T-helper 1 cell treated with Interleukin-12 subunit alpha and Interleukin-12 subunit beta and Interleukin-4 antibody, amounts not matched to agents 30 μg/mL and 1 μg/mL, for 36 hours (primary cell): Measurements from ENCODE around the gene CCR8.
"Not testable (repeated sequence)": the region's sequence is repeated elsewhere in the genome, so short reads cannot be mapped to it uniquely, and the experiment has no call there.

Source experiments
- H3K27ac Mint-ChIP-seq: one replicate; pipeline ENCODE4 v1.8.0; 2021; ENCODE audit warnings: mild to moderate bottlenecking, mixed read lengths
- H3K27me3 Mint-ChIP-seq: one replicate; pipeline ENCODE4 v1.8.0; 2021; ENCODE audit warnings: low read depth, mixed read lengths
- H3K36me3 Mint-ChIP-seq: one replicate; pipeline ENCODE4 v1.8.0; 2021; ENCODE audit warnings: low read depth, mixed read lengths
- H3K4me1 Mint-ChIP-seq: one replicate; pipeline ENCODE4 v1.8.0; 2021; ENCODE audit warnings: low read depth, mixed read lengths
- H3K4me3 Mint-ChIP-seq: one replicate; pipeline ENCODE4 v1.8.0; 2021; ENCODE audit warnings: mild to moderate bottlenecking, moderate library complexity, mixed read lengths
- H3K9me3 Mint-ChIP-seq: one replicate; pipeline ENCODE4 v1.8.0; 2021; ENCODE audit warnings: mixed read lengths

CCR8 gene

DNA sequence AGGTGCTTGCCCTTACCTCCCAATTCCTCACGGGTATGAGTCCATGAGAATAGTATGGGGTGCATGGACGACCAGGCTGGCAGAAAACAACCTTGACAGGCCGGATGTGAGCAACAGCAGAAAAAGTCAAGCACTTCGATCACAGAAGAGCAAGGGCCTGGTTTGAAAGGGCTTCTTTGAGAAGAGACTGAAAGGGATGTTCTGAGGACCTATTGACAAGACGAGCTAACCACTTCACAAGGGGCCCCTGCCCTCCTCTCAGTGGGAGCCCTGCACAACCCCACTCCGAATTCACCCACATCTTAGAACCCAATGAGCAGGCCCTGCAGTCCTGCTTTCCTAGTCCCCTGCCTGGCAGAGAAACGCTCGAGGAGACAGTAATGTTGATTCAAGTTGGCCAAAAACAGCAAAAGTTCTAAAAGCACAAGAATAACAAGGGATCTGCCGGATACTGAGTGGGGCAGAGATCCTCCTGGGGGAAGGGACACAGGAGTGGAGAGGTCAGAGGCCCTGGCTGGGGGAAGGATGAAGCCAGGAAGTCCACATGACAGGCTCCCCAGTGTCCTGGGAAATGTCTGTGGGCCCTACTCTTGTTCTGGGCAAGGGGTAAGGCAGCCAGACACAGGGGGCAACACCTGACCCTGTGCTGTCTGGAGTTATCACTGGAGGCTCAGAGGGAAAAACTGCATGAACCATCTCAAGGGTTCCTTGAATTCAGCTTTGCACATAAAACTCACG is 34.9 kb upstream of the CCR8 start:
- Mint-ChIP-seq H3K4me3 (no peak overlapping the region), H3K36me3 (peaks cover 14% of the 10 kb centered on the region), H3K27me3 (peaks cover 6% of the 10 kb centered on the region), H3K9me3 (peaks cover 21% of the 10 kb centered on the region), H3K4me1 (peaks cover 41% of the 10 kb centered on the region), H3K27ac (peak overlapping the region; percentile 83)

DNA sequence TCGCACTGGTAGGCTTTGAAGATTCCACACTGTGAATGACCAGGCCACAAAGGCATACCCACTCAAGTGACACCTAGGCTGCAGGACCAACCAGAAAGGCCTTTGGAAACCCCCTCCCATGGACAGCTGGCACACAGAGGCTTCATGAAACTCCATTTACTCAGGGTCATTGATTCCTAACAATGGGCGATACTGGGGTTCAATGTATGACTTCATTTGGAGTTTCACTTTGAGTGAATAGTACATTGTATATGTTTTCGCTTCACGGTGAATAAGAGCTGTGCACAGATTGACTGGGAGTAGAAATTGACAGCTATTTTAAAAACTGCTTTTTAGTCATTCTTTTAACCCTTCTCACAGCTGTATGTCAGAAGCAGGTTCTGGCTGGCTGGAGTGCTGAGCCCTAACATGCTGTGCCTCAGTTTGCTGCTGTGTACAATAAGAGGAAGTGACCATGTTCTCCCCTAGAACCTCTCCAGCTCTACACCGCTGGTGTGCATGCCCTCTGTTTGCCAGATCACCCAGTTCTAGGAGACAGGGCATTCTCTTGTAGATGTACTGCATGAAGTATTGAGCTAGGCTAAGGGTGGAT is 34.2 kb upstream of the CCR8 start:
- Mint-ChIP-seq H3K36me3 (peaks cover 14% of the 10 kb centered on the region), H3K9me3 (peaks cover 28% of the 10 kb centered on the region), H3K4me3 (no peak overlapping the region), H3K27ac (no peak overlapping the region), H3K27me3 (peaks cover 11% of the 10 kb centered on the region), H3K4me1 (peaks cover 35% of the 10 kb centered on the region)

DNA sequence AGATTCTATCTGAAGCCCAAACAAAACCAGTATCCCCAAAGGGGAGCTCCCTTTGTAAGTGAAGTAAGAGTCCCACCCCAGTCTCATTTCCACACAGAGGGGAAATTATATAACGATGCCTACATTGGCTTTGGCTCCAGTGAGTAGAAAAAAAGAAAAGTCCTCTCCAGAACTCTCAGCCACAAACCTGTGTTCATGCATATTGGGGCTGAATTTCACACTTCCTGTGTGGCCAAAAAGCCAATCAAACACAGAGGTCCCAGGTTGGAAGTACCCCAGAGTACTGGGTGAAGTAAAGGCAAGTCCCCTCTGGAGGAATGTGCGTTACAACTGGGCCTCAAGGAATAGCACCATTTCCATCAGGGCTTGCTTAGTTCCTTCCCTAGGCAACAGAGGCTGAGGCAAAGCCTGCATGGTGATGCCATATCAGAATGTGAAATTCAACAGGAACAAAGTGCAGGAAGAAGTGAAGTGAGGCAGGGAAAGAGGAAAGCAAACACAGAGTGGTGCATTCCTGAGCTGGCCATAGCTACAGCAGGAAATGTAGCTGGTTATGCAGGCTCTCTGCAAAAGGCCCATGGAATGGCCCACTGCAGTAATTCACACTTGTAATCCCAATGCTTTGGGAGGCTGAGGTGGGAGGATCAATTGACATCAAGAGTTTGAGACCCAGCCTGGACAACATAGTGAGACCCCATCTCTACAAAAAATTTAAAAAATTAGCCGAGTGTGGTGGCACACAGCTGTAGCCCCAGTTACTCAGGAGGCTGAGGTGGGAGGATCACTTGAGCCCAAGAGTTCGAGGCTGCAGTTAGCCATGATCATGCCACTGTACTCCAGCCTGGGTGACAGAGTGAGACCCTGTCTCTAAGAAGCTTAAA is 33.1 kb upstream of the CCR8 start:
- peaks cover 39% of the 10 kb centered on the region for H3K9me3 Mint-ChIP-seq
- no peak overlapping the region for H3K4me3 Mint-ChIP-seq
- H3K27me3 Mint-ChIP-seq: peaks cover 18% of the 10 kb centered on the region
- H3K27ac Mint-ChIP-seq: no peak overlapping the region
- peaks cover 19% of the 10 kb centered on the region for H3K36me3 Mint-ChIP-seq
- H3K4me1 Mint-ChIP-seq: peaks cover 32% of the 10 kb centered on the region

DNA sequence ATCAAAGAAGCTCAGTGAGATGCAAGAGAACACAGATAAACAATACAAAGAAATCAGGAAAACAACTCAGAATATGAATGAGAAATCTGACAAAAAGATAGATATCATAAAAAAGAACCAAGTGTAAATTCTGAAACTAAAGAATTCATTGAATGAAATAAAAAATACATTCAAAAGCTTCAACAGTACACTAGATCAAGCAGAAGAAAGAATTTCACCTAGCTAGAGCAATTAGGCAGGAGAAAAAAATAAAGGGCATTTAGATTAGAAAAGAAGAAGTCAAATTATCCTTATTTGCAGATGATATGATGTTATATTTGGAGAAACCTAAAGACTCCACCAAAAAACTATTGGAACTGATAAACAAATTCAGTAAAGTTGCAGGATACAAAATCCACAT is 30.2 kb upstream of the CCR8 start:
- no peak overlapping the region for H3K4me3 Mint-ChIP-seq
- H3K9me3 Mint-ChIP-seq: peaks cover 56% of the 10 kb centered on the region
- peaks cover 20% of the 10 kb centered on the region for H3K4me1 Mint-ChIP-seq
- no peak overlapping the region for H3K27ac Mint-ChIP-seq
- H3K36me3 Mint-ChIP-seq: peaks cover 22% of the 10 kb centered on the region
- H3K27me3 Mint-ChIP-seq: peaks cover 33% of the 10 kb centered on the region

DNA sequence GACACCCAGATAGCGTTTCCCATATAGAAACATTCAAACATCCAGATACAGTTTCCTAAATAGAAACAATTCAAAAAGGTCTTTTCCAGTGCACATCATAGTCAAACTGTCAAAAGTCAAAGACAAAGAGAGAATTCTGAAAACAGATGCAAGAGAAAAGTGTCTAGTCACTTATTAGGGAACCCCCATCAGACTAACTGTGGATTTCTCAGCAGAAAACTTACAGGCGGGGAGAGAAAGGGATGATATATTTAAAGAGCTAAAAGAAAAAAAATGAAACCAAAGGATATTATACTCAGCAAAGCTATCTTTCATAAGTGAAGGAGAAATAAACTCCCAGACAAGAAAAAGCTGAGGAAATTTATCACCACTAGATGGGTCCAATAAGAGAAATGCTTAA is 27.3 kb upstream of the CCR8 start:
- Mint-ChIP-seq H3K36me3 (peaks cover 23% of the 10 kb centered on the region), H3K9me3 (peaks cover 57% of the 10 kb centered on the region), H3K27me3 (peaks cover 47% of the 10 kb centered on the region), H3K4me1 (peaks cover 2% of the 10 kb centered on the region), H3K4me3 (no peak overlapping the region), H3K27ac (no peak overlapping the region)

- peaks cover 8% of the 10 kb centered on the region for H3K4me1 Mint-ChIP-seq
Observed at GRCh38 chr3:39313289-39313688, 16.2 kb upstream of the CCR8 start.

DNA sequence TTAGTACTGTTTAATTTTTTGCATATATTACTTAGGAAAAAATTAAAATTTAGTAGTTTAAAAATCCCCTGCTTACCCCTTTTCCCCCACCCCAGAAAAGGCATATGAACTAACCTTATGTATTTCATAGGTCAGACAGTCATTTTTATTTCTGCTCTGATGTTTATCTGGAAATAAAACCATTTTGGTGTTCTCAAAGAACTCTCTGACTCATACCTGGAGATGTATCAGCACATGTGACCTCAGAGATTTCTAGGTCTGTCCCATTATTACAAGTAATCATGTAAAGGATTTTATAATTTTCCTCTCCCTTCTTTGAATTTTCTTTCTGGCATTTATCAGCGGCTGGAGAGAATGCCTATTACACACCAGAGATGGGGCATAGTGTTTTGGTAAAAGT is 14.1 kb upstream of the CCR8 start:
- H3K4me1 Mint-ChIP-seq: peaks cover 14% of the 10 kb centered on the region
- H3K27me3 Mint-ChIP-seq: peaks cover 43% of the 10 kb centered on the region
- H3K36me3 Mint-ChIP-seq: peaks cover 17% of the 10 kb centered on the region
- H3K4me3 Mint-ChIP-seq: no peak overlapping the region
- H3K9me3 Mint-ChIP-seq: peaks cover 36% of the 10 kb centered on the region
- H3K27ac Mint-ChIP-seq: no peak overlapping the region

More at GRCh38 chr3:39313289-39313688, 16.2 kb upstream of the CCR8 start:
- Mint-ChIP-seq H3K36me3 (peaks cover 14% of the 10 kb centered on the region), H3K9me3 (peaks cover 35% of the 10 kb centered on the region), H3K27me3 (peaks cover 46% of the 10 kb centered on the region), H3K4me3 (no peak overlapping the region), H3K27ac (no peak overlapping the region)

DNA sequence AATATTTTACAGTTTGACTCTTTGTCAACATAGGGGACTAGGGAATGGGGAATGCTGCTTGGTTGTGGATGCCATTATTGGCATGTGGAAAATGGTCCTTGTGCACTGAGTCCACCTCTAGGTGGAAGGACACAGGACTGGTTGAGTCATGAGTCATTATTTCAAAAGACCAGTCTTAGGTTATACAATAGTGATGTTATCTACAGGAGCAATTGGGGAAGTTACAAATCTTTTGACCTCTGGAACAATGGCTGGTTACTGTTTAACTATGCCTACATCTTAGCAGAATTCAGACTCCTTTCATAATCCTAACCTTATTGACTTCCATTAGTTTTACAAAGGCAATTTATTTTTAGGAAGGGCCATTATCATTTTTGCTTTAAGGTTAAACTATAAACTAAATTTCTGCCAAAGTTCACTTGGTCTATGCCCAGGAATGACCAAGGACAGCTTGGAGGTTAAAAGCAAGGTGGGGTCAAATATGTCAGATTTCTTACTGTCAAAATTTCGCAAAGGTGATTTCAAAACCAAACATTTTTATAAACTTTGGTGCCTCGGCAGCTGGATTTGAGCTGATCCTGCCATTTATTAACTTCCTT is 11.8 kb upstream of the CCR8 start:
- peaks cover 26% of the 10 kb centered on the region for H3K4me1 Mint-ChIP-seq
- no peak overlapping the region for H3K27ac Mint-ChIP-seq
- H3K4me3 Mint-ChIP-seq: no peak overlapping the region
- H3K9me3 Mint-ChIP-seq: peaks cover 31% of the 10 kb centered on the region
- H3K27me3 Mint-ChIP-seq: peaks cover 39% of the 10 kb centered on the region
- H3K36me3 Mint-ChIP-seq: peaks cover 22% of the 10 kb centered on the region

- peaks cover 32% of the 10 kb centered on the region for H3K4me1 Mint-ChIP-seq
- no peak overlapping the region for H3K27ac Mint-ChIP-seq
- H3K36me3 Mint-ChIP-seq: peaks cover 25% of the 10 kb centered on the region
- peaks cover 27% of the 10 kb centered on the region for H3K9me3 Mint-ChIP-seq
- H3K27me3 Mint-ChIP-seq: peaks cover 36% of the 10 kb centered on the region
- H3K4me3 Mint-ChIP-seq: no peak overlapping the region
Observed at GRCh38 chr3:39318301-39318700, 11.2 kb upstream of the CCR8 start.

DNA sequence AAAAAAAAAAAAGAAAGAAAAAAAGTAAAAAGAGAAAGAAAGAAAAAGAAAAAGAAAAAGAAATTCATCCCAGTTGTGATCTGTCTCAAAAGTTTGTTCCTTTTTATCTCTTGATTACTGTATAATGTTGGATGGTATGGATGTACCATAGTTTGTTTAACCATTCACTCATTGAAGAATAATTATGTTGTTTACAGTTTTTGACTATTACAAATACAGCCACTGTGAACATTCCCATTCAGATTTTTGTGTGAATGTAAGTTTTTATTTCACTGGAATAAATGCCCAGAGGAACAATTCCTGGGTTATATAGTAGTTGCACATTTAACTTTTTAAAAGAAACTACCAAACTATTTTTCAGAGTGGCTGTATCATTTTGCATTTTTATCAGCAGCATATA is 10.3 kb upstream of the CCR8 start:
- H3K27me3 Mint-ChIP-seq: peaks cover 31% of the 10 kb centered on the region
- peaks cover 22% of the 10 kb centered on the region for H3K9me3 Mint-ChIP-seq
- peaks cover 36% of the 10 kb centered on the region for H3K4me1 Mint-ChIP-seq
- H3K36me3 Mint-ChIP-seq: peaks cover 22% of the 10 kb centered on the region
- no peak overlapping the region for H3K4me3 Mint-ChIP-seq
- no peak overlapping the region for H3K27ac Mint-ChIP-seq

DNA sequence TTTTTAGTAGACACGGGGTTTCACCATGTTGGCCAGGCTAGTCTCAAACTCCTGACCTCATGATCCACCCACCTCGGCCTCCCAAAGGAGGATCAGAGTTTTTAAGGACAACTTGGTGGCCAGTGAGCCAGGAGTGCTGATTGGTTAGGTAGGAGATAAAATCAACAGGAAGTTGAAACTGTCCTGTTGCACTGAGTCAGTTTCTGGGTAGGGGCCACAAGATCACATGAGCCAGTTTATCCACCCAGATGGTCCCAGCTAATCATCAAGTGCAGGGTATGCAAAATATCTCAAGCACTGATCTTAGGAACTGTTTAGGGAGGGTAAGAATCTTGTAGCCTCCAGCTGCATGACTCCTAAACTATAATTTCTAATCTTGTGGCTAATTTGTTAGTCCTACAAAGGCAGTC is 7.9 kb upstream of the CCR8 start:
- not testable (repeated sequence) for H3K27ac Mint-ChIP-seq, H3K4me3 Mint-ChIP-seq, H3K9me3 Mint-ChIP-seq
- Mint-ChIP-seq H3K4me1 (peaks cover 44% of the 10 kb centered on the region), H3K36me3 (peaks cover 17% of the 10 kb centered on the region), H3K27me3 (peaks cover 27% of the 10 kb centered on the region)

GRCh38 chr3:39322209-39322715 is 7.2 kb upstream of the CCR8 start:
- H3K9me3 Mint-ChIP-seq, H3K27ac Mint-ChIP-seq, H3K4me3 Mint-ChIP-seq: not testable (repeated sequence)
- H3K27me3 Mint-ChIP-seq: peaks cover 25% of the 10 kb centered on the region
- H3K36me3 Mint-ChIP-seq: peaks cover 15% of the 10 kb centered on the region
- peaks cover 50% of the 10 kb centered on the region for H3K4me1 Mint-ChIP-seq

GRCh38 chr3:39322936-39323335 is 6.6 kb upstream of the CCR8 start:
- Mint-ChIP-seq H3K27ac (no peak overlapping the region), H3K4me3 (peak overlapping the region; percentile 20), H3K9me3 (peaks cover 3% of the 10 kb centered on the region), H3K36me3 (peaks cover 12% of the 10 kb centered on the region), H3K27me3 (peaks cover 20% of the 10 kb centered on the region), H3K4me1 (peaks cover 52% of the 10 kb centered on the region)

- Mint-ChIP-seq H3K27me3 (peaks cover 16% of the 10 kb centered on the region), H3K4me1 (peaks cover 58% of the 10 kb centered on the region), H3K9me3 (no peaks in the 10 kb centered on the region), H3K4me3 (no peak overlapping the region), H3K36me3 (peaks cover 12% of the 10 kb centered on the region), H3K27ac (no peak overlapping the region)
Observed at GRCh38 chr3:39323494-39323893, 6.0 kb upstream of the CCR8 start.
